Lower lobe of right lung (tissue), 2 donors: Measurements from ENCODE around the gene MED13. TPM values are rescaled to one million over a fixed set of nuclear protein-coding genes. Genes with fewer than 3 reads are reported as not detected.

Experiments used
- ATAC-seq, 2 donors: fragments of 200-7000 bp; cut with Tn5 transposase; one replicate each; pipeline ENCODE4 v1.9.1; 2020 to 2022; ENCODE audit warnings: mild to moderate bottlenecking in 2 of 2, moderate library complexity in 2 of 2
- DNase-seq: peaks from one replicate; pipeline ENCODE4 v3.0.0-alpha.2; 2020
- H3K27ac ChIP-seq: fragments of 200-600 bp; one replicate; pipeline ENCODE4 v1.8.0; 2022
- H3K27me3 ChIP-seq: fragments of 200-600 bp; one replicate; pipeline ENCODE4 v1.8.0; 2022; ENCODE audit warnings: low read depth
- H3K36me3 ChIP-seq: fragments of 200-600 bp; one replicate; pipeline ENCODE4 v1.8.0; 2022; ENCODE audit warnings: mild to moderate bottlenecking
- H3K4me1 ChIP-seq: fragments of 200-600 bp; one replicate; pipeline ENCODE4 v1.8.0; 2022
- H3K4me3 ChIP-seq: fragments of 200-600 bp; one replicate; pipeline ENCODE4 v1.8.0; 2022; ENCODE audit warnings: mild to moderate bottlenecking
- H3K9me3 ChIP-seq: fragments of 200-600 bp; one replicate; pipeline ENCODE4 v1.8.0; 2022
- CTCF ChIP-seq: fragments of 200-600 bp; IDR thresholded peaks from one replicate; pipeline ENCODE4 v1.8.0; 2022; ENCODE audit warnings: antibody characterized with exemption, mild to moderate bottlenecking
- intact Hi-C: fragments of 100-400 bp; cut with DNase I; formaldehyde crosslinking; loops from one replicate; pipeline ENCODE4 v1.11.0; 2022
- total RNA-seq: library from RNA; stranded (reverse); fragmentation: NEBNext Ultra II Directional; extraction: Animal tissue kit (Norgen Biotek cat#: 25700); gene quantifications from one replicate; pipeline ENCODE4 v1.2.1, GENCODE V29; 2021
- donor health status: DM: no; HTN: yes; CAD: no; lungs with severe emphysema.

Gene MED13
- total RNA-seq, 1 donor from 2014 or later: 67.9 TPM

GRCh38 chr17:62062944-62063343 is 2.1 kb downstream of the MED13 start:
- ATAC-seq (no peak), DNase-seq (no peak)
- Histone ChIP-seq H3K36me3 (peaks cover 42% of the 10 kb centered on the region), H3K9me3 (no peaks in the 10 kb centered on the region), H3K27ac (no peak overlapping the region), H3K4me3 (peak overlapping the region; percentile 99), H3K4me1 (peaks cover 54% of the 10 kb centered on the region), H3K27me3 (no peaks in the 10 kb centered on the region)
- intact Hi-C loops: no loop called here
- no peak for TF ChIP-seq CTCF

GRCh38 chr17:62062302-62062701 is 2.8 kb downstream of the MED13 start:
- Histone ChIP-seq H3K4me1 (peaks cover 60% of the 10 kb centered on the region), H3K27me3 (no peaks in the 10 kb centered on the region), H3K27ac (no peak overlapping the region), H3K36me3 (peaks cover 42% of the 10 kb centered on the region), H3K4me3 (peak overlapping the region; percentile 99), H3K9me3 (no peaks in the 10 kb centered on the region)
- no peak for ATAC-seq
- no peak for DNase-seq
- TF ChIP-seq CTCF: no peak
- intact Hi-C loops: no loop called here

GRCh38 chr17:62059414-62059813 is 5.7 kb downstream of the MED13 start:
- H3K27ac ChIP-seq: no peak overlapping the region
- H3K9me3 ChIP-seq: no peaks in the 10 kb centered on the region
- H3K27me3 ChIP-seq: no peaks in the 10 kb centered on the region
- peaks cover 76% of the 10 kb centered on the region for H3K4me1 ChIP-seq
- DNase-seq (no peak), ATAC-seq (peak in 1 of 2 donors; percentile 15)
- H3K36me3 ChIP-seq: peaks cover 66% of the 10 kb centered on the region
- intact Hi-C loops: no loop called here
- H3K4me3 ChIP-seq: no peak overlapping the region
- no peak for TF ChIP-seq CTCF

GRCh38 chr17:62058611-62059010 is 6.5 kb downstream of the MED13 start:
- no peaks in the 10 kb centered on the region for H3K27me3 ChIP-seq
- H3K27ac ChIP-seq: no peak overlapping the region
- H3K9me3 ChIP-seq: no peaks in the 10 kb centered on the region
- H3K4me1 ChIP-seq: peaks cover 77% of the 10 kb centered on the region
- ATAC-seq (no peak), DNase-seq (no peak)
- no peak overlapping the region for H3K4me3 ChIP-seq
- no peak for TF ChIP-seq CTCF
- H3K36me3 ChIP-seq: peaks cover 73% of the 10 kb centered on the region
- intact Hi-C loops: no loop called here

GRCh38 chr17:62057696-62058095 is 7.4 kb downstream of the MED13 start:
- H3K4me1 ChIP-seq: peaks cover 76% of the 10 kb centered on the region
- no peaks in the 10 kb centered on the region for H3K9me3 ChIP-seq
- no peaks in the 10 kb centered on the region for H3K27me3 ChIP-seq
- no peak for DNase-seq
- intact Hi-C loops: no loop called here
- ATAC-seq: no peak
- no peak overlapping the region for H3K4me3 ChIP-seq
- H3K36me3 ChIP-seq: peaks cover 77% of the 10 kb centered on the region
- H3K27ac ChIP-seq: no peak overlapping the region
- no peak for TF ChIP-seq CTCF
